ENCODE measurements around the gene GPI.
"Not testable (repeated sequence)": the region's sequence is repeated elsewhere in the genome, so short reads cannot be mapped to it uniquely, and the experiment has no call there.

Gene GPI

GRCh38 chr19:34368338-34368737 is 3.3 kb downstream of the GPI start:
- no peak for DNase-seq (ENCODE audit: low read depth)

GRCh38 chr19:34369166-34369565 is 4.2 kb downstream of the GPI start:
- DNase-seq (ENCODE audit: low read depth): not testable (repeated sequence)

- DNase-seq (ENCODE audit: low read depth): no peak
Observed at GRCh38 chr19:34370117-34370516, 5.1 kb downstream of the GPI start.

- no peak for DNase-seq (ENCODE audit: low read depth)
Observed at GRCh38 chr19:34370983-34371382, 6.0 kb downstream of the GPI start.

- DNase-seq (ENCODE audit: low read depth): no peak
Observed at GRCh38 chr19:34373601-34374288, 8.7 kb downstream of the GPI start.

- no peak for DNase-seq (ENCODE audit: low read depth)
Observed at GRCh38 chr19:34375598-34375997, 10.6 kb downstream of the GPI start.

GRCh38 chr19:34380639-34381241 is 15.7 kb downstream of the GPI start:
- DNase-seq (ENCODE audit: low read depth): no peak

- no peak for DNase-seq (ENCODE audit: low read depth)
Observed at GRCh38 chr19:34381399-34382251, 16.6 kb downstream of the GPI start.

- DNase-seq (ENCODE audit: low read depth): no peak
Observed at GRCh38 chr19:34382471-34382870, 17.5 kb downstream of the GPI start.

GRCh38 chr19:34383599-34383998 is 18.6 kb downstream of the GPI start:
- no peak for DNase-seq (ENCODE audit: low read depth)

- DNase-seq (ENCODE audit: low read depth): no peak
Observed at GRCh38 chr19:34386645-34387445, 21.8 kb downstream of the GPI start.

- no peak for DNase-seq (ENCODE audit: low read depth)
Observed at GRCh38 chr19:34387446-34387810, 22.4 kb downstream of the GPI start.

- DNase-seq (ENCODE audit: low read depth): not testable (repeated sequence)
Observed at GRCh38 chr19:34388745-34389144, 23.7 kb downstream of the GPI start.

- DNase-seq (ENCODE audit: low read depth): no peak
Observed at GRCh38 chr19:34391813-34392212, 26.8 kb downstream of the GPI start.

GRCh38 chr19:34393031-34393430 is 28.0 kb downstream of the GPI start:
- DNase-seq (ENCODE audit: low read depth): no peak

GRCh38 chr19:34393629-34394028 is 28.6 kb downstream of the GPI start:
- DNase-seq (ENCODE audit: low read depth): no peak

GRCh38 chr19:34397853-34398252 is 32.9 kb downstream of the GPI start:
- no peak for DNase-seq (ENCODE audit: low read depth)

GRCh38 chr19:34399886-34400285 is 34.9 kb downstream of the GPI start:
- DNase-seq (ENCODE audit: low read depth): no peak

- DNase-seq (ENCODE audit: low read depth): not testable (repeated sequence)
Observed at GRCh38 chr19:34400844-34401243, 35.8 kb downstream of the GPI start.

- DNase-seq (ENCODE audit: low read depth): no peak
Observed at GRCh38 chr19:34402074-34402600, 37.1 kb downstream of the GPI start.

- no peak for DNase-seq (ENCODE audit: low read depth)
Observed at GRCh38 chr19:34403784-34404108, 38.8 kb downstream of the GPI start.
